HEK293T (cell line): Measurements from ENCODE around the gene TACC2.

Experiments
- FOXK2 ChIP-seq: fragments of 450-650 bp; IDR thresholded peaks from 2 replicates; pipeline ENCODE4 v1.6.1; 2016; ENCODE audit warnings: mild to moderate bottlenecking
- LEF1 ChIP-seq: fragments of 450-650 bp; IDR thresholded peaks from 2 replicates; pipeline ENCODE4 v1.6.1; 2017; ENCODE audit warnings: mild to moderate bottlenecking, borderline replicate concordance
- NFRKB ChIP-seq: fragments of 450-650 bp; IDR thresholded peaks from 2 replicates; pipeline ENCODE4 v1.6.1; 2016; ENCODE audit warnings: mild to moderate bottlenecking, moderate library complexity
- PKNOX1 ChIP-seq: fragments of 450-650 bp; IDR thresholded peaks from 2 replicates; pipeline ENCODE4 v1.6.1; 2016
- SP1 ChIP-seq: fragments of 450-650 bp; IDR thresholded peaks from 2 replicates; pipeline ENCODE4 v1.6.1; 2017

GRCh38 chr10:122075171-122075570 is 86.2 kb downstream of the TACC2 start:
- TF ChIP-seq NFRKB (no peak), SP1 (no peak), PKNOX1 (no peak), FOXK2 (no peak), LEF1 (no peak)
